OCI-LY7 (cell line): ENCODE measurements around the gene C16orf74.

Experiments
- CTCF ChIP-seq: fragments of 200-600 bp; sonication (generic); conservative IDR thresholded peaks from 2 replicates; pipeline ENCODE4 v1.5.1; 2014; ENCODE audit warnings: mild to moderate bottlenecking, antibody characterized with exemption, low read length, moderate library complexity, mixed read lengths
- EZH2phosphoT487 ChIP-seq: fragments of 200-600 bp; sonication (generic); IDR thresholded peaks from 2 replicates; pipeline ENCODE4 v1.6.1; 2018; ENCODE audit warnings: low read depth, borderline replicate concordance, mild to moderate bottlenecking, mixed run types, antibody characterized with exemption, low read length, moderate library complexity, mixed read lengths

GRCh38 chr16:85716680-85717038 lies 34.2 kb downstream of the C16orf74 start:
- TF ChIP-seq CTCF: no peak
- TF ChIP-seq EZH2phosphoT487: no peak
